T-helper 2 cell treated with Interferon-gamma antibody and Interleukin-4, amounts not matched to agents 5 μg/mL and 100 μg/mL, for 36 hours (primary cell): ENCODE measurements around the gene TMEM247.
"Not testable (repeated sequence)": the region's sequence is repeated elsewhere in the genome, so short reads cannot be mapped to it uniquely, and the experiment has no call there.

ENCODE experiments used
- DNase-seq: peaks from one replicate; pipeline ENCODE4 v3.0.0; 2021; ENCODE audit warnings: low spot score
- H3K27ac Mint-ChIP-seq: one replicate; pipeline ENCODE4 v1.8.0; 2021; ENCODE audit warnings: mild to moderate bottlenecking, mixed read lengths
- H3K27me3 Mint-ChIP-seq: one replicate; pipeline ENCODE4 v1.8.0; 2021; ENCODE audit warnings: low read depth, mixed read lengths
- H3K36me3 Mint-ChIP-seq: one replicate; pipeline ENCODE4 v1.8.0; 2021; ENCODE audit warnings: low read depth, mixed read lengths
- H3K4me1 Mint-ChIP-seq: one replicate; pipeline ENCODE4 v1.8.0; 2021; ENCODE audit warnings: low read depth, mixed read lengths
- H3K4me3 Mint-ChIP-seq: one replicate; pipeline ENCODE4 v1.8.0; 2022; ENCODE audit warnings: mild to moderate bottlenecking, moderate library complexity, mixed read lengths
- H3K9me3 Mint-ChIP-seq: one replicate; pipeline ENCODE4 v1.8.0; 2021; ENCODE audit warnings: mixed read lengths

Gene TMEM247

GRCh38 chr2:46520130-46520711 is 40.9 kb downstream of the TMEM247 start:
- Mint-ChIP-seq H3K9me3 (peaks cover 24% of the 10 kb centered on the region), H3K4me3 (no peak overlapping the region), H3K27ac (no peak overlapping the region)

GRCh38 chr2:46521215-46521683 is 41.9 kb downstream of the TMEM247 start:
- peaks cover 14% of the 10 kb centered on the region for H3K9me3 Mint-ChIP-seq
- H3K36me3 Mint-ChIP-seq: no peaks in the 10 kb centered on the region
- H3K4me1 Mint-ChIP-seq: no peaks in the 10 kb centered on the region
- no peak for DNase-seq
- no peaks in the 10 kb centered on the region for H3K27me3 Mint-ChIP-seq
- no peak overlapping the region for H3K4me3 Mint-ChIP-seq
- no peak overlapping the region for H3K27ac Mint-ChIP-seq

More at GRCh38 chr2:46520130-46520711, 40.9 kb downstream of the TMEM247 start:
- peaks cover 2% of the 10 kb centered on the region for H3K36me3 Mint-ChIP-seq
- H3K4me1 Mint-ChIP-seq: no peaks in the 10 kb centered on the region
- DNase-seq: no peak
- H3K27me3 Mint-ChIP-seq: peaks cover 2% of the 10 kb centered on the region

- not testable (repeated sequence) for H3K27ac Mint-ChIP-seq, H3K4me1 Mint-ChIP-seq, H3K27me3 Mint-ChIP-seq, H3K36me3 Mint-ChIP-seq, DNase-seq, H3K9me3 Mint-ChIP-seq, H3K4me3 Mint-ChIP-seq
Observed at GRCh38 chr2:46522385-46522784, 43.0 kb downstream of the TMEM247 start.

- H3K9me3 Mint-ChIP-seq: no peaks in the 10 kb centered on the region
- H3K27me3 Mint-ChIP-seq: no peaks in the 10 kb centered on the region
- H3K27ac Mint-ChIP-seq: no peak overlapping the region
- H3K4me3 Mint-ChIP-seq: no peak overlapping the region
- DNase-seq: no peak
- no peaks in the 10 kb centered on the region for H3K4me1 Mint-ChIP-seq
- H3K36me3 Mint-ChIP-seq: no peaks in the 10 kb centered on the region
Observed at GRCh38 chr2:46525522-46526155, 46.3 kb downstream of the TMEM247 start.

- Mint-ChIP-seq H3K27me3 (no peaks in the 10 kb centered on the region), H3K4me3 (no peak overlapping the region), H3K27ac (no peak overlapping the region), H3K4me1 (peaks cover 4% of the 10 kb centered on the region), H3K9me3 (no peaks in the 10 kb centered on the region), H3K36me3 (peaks cover 6% of the 10 kb centered on the region)
- DNase-seq: no peak
Observed at GRCh38 chr2:46528880-46529279, 49.5 kb downstream of the TMEM247 start.

GRCh38 chr2:46530639-46531038 is 51.3 kb downstream of the TMEM247 start:
- peaks cover 17% of the 10 kb centered on the region for H3K4me1 Mint-ChIP-seq
- no peak for DNase-seq
- H3K9me3 Mint-ChIP-seq: no peaks in the 10 kb centered on the region
- peaks cover 14% of the 10 kb centered on the region for H3K36me3 Mint-ChIP-seq
- no peaks in the 10 kb centered on the region for H3K27me3 Mint-ChIP-seq
- no peak overlapping the region for H3K4me3 Mint-ChIP-seq
- H3K27ac Mint-ChIP-seq: no peak overlapping the region

- Mint-ChIP-seq H3K27me3 (no peaks in the 10 kb centered on the region), H3K27ac (no peak overlapping the region), H3K4me3 (no peak overlapping the region), H3K36me3 (peaks cover 14% of the 10 kb centered on the region), H3K9me3 (no peaks in the 10 kb centered on the region), H3K4me1 (peaks cover 21% of the 10 kb centered on the region)
- DNase-seq: no peak
Observed at GRCh38 chr2:46531863-46532262, 52.5 kb downstream of the TMEM247 start.
